HEK293T (cell line): Measurements from ENCODE around the gene BDH1.

Source experiments
- CTBP1 ChIP-seq: fragments of 450-650 bp; IDR thresholded peaks from 2 replicates; pipeline ENCODE4 v1.6.1; 2016; ENCODE audit warnings: borderline replicate concordance
- FOXA1 ChIP-seq: fragments of 450-650 bp; IDR thresholded peaks from 2 replicates; pipeline ENCODE4 v1.6.1; 2016; ENCODE audit warnings: mild to moderate bottlenecking
- FOXM1 ChIP-seq: fragments of 450-650 bp; IDR thresholded peaks from 2 replicates; pipeline ENCODE4 v1.6.1; 2017; ENCODE audit warnings: mild to moderate bottlenecking, borderline replicate concordance
- SP1 ChIP-seq: fragments of 450-650 bp; IDR thresholded peaks from 2 replicates; pipeline ENCODE4 v1.6.1; 2017

DNA sequence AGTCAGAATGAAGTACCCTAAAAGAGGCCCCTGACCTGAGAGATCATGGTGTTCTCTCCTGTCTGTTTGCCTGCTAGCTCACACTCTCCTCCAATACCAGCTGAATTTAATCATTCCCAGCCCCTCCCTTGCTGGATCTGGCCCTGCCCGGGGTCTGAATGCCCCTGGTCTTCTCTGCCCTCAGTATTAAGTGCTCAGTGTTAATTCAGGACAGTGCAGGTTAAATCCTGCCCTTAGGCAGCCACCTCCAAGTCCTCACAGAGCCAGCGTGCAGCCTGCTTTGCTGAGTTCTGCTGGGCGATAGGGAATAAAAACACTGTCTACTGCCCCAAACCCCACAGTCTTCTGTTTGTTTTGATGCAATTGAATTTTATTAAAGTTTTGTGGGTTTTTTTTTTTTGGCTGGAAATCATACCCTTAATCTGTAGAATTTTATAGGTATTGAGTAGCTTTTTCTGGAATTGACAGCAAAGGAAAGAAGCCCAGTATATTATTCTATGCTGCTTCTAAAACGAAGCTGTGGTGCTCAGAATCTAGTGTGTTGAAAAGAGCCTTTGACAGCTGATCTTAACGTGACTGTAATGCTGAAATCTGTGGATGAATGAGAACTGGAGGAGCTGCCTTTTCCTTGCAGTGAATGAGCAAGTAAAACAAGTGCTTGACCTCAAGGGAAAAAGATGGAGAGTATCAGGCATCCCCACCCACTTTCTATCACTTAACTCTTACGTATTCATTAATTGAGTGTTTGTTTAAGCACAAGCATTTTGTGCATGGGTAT lies 12.3 kb upstream of the BDH1 start:
- TF ChIP-seq SP1 (no peak), FOXM1 (no peak), CTBP1 (no peak), FOXA1 (no peak)
